GM18520 (cell line): Measurements from ENCODE around the gene ARRDC1.

Source experiments
- ATAC-seq: cut with Tn5 transposase; IDR thresholded peaks from one replicate; pipeline ENCODE4 v1.9.1; 2021; ENCODE audit not compliant: unreplicated experiment

Gene ARRDC1

GRCh38 chr9:137632230-137633161 lies 27.0 kb downstream of the ARRDC1 start:
- ATAC-seq: no peak

GRCh38 chr9:137634016-137634415 lies 28.5 kb downstream of the ARRDC1 start:
- no peak for ATAC-seq

GRCh38 chr9:137638680-137639079 lies 33.2 kb downstream of the ARRDC1 start:
- ATAC-seq: no peak

GRCh38 chr9:137639303-137640051 lies 34.0 kb downstream of the ARRDC1 start:
- ATAC-seq: peak; percentile 50

- no peak for ATAC-seq
These were observed 35.4 kb downstream of the ARRDC1 start for GRCh38 chr9:137640862-137641261.

GRCh38 chr9:137642118-137642601 lies 36.7 kb downstream of the ARRDC1 start:
- ATAC-seq: no peak

GRCh38 chr9:137642892-137643291 lies 37.4 kb downstream of the ARRDC1 start:
- ATAC-seq: no peak

- no peak for ATAC-seq
These were observed 38.4 kb downstream of the ARRDC1 start for GRCh38 chr9:137643921-137644320.

- ATAC-seq: no peak
These were observed 39.7 kb downstream of the ARRDC1 start for GRCh38 chr9:137645211-137645610.

GRCh38 chr9:137646341-137646740 lies 40.9 kb downstream of the ARRDC1 start:
- no peak for ATAC-seq

GRCh38 chr9:137647096-137647714 lies 41.7 kb downstream of the ARRDC1 start:
- ATAC-seq: no peak

GRCh38 chr9:137648396-137648795 lies 42.9 kb downstream of the ARRDC1 start:
- no peak for ATAC-seq

- no peak for ATAC-seq
These were observed 44.1 kb downstream of the ARRDC1 start for GRCh38 chr9:137649553-137649952.

- ATAC-seq: no peak
These were observed 44.8 kb downstream of the ARRDC1 start for GRCh38 chr9:137650259-137650658.

GRCh38 chr9:137650779-137651178 lies 45.3 kb downstream of the ARRDC1 start:
- no peak for ATAC-seq

- no peak for ATAC-seq
These were observed 50.9 kb downstream of the ARRDC1 start for GRCh38 chr9:137656416-137656815.

GRCh38 chr9:137657606-137658005 lies 52.1 kb downstream of the ARRDC1 start:
- ATAC-seq: no peak

- no peak for ATAC-seq
These were observed 53.3 kb downstream of the ARRDC1 start for GRCh38 chr9:137658781-137659180.

GRCh38 chr9:137660144-137660543 lies 54.7 kb downstream of the ARRDC1 start:
- no peak for ATAC-seq

GRCh38 chr9:137663584-137663983 lies 58.1 kb downstream of the ARRDC1 start:
- ATAC-seq: no peak

GRCh38 chr9:137664676-137665075 lies 59.2 kb downstream of the ARRDC1 start:
- ATAC-seq: no peak
